PC-9 (cell line): ENCODE measurements around the gene CALU. TPM values are rescaled to one million over a fixed set of nuclear protein-coding genes. Genes with fewer than 3 reads are reported as not detected.

Experiments
- BruUV-seq: library from RNA; stranded (reverse); fragments of 400-500 nt; replicated peaks from 2 replicates; lab custom pipeline; 2021; lab: Mats Ljungman, UMichigan
- CTCF ChIA-PET: fragments of 300-600 bp; sonication (Branson Sonifier 250); formaldehyde crosslinking; loops from one replicate; lab custom pipeline; 2022; ENCODE audit warnings: antibody characterized with exemption; lab: Charles Lee
- POLR2A ChIA-PET: fragments of 300-600 bp; sonication (Branson Sonifier 250); formaldehyde crosslinking; loops from one replicate; lab custom pipeline; 2022; ENCODE audit warnings: antibody characterized with exemption; ENCODE audit not compliant: unreplicated experiment; lab: Charles Lee
- DNase-seq, 2 experiments: peaks; one replicate each; pipeline versions ENCODE4 v3.0.0 to v3.0.0-alpha.2; 2015 to 2022; ENCODE audit warnings: mixed read lengths in 1 of 2
- H2AFZ ChIP-seq: fragments of 200-600 bp; sonication (generic); 2 replicates; pipeline ENCODE4 v1.8.1; 2017; ENCODE audit warnings: antibody characterized with exemption
- H3F3A ChIP-seq: fragments of 200-600 bp; sonication (generic); 2 replicates; pipeline ENCODE4 v1.8.1; 2017; ENCODE audit warnings: antibody characterized with exemption, mild to moderate bottlenecking, low read depth; ENCODE audit not compliant: insufficient read depth
- H3K27ac ChIP-seq: fragments of 200-600 bp; sonication (generic); 2 replicates; pipeline ENCODE4 v1.6.1; 2016; ENCODE audit warnings: mixed run types
- H3K27me3 ChIP-seq: fragments of 200-600 bp; sonication (generic); 2 replicates; pipeline ENCODE4 v1.6.1; 2016; ENCODE audit warnings: low read depth, mixed run types; ENCODE audit not compliant: insufficient read depth
- H3K36me3 ChIP-seq: fragments of 200-600 bp; sonication (generic); 2 replicates; pipeline ENCODE4 v1.6.1; 2016; ENCODE audit warnings: low read depth, mixed run types
- H3K4me1 ChIP-seq: fragments of 200-600 bp; sonication (generic); replicated peaks from 2 replicates; pipeline ENCODE4 v1.6.1; 2016; ENCODE audit warnings: mixed run types; ENCODE audit not compliant: insufficient read depth
- H3K4me2 ChIP-seq: fragments of 200-600 bp; sonication (generic); 2 replicates; pipeline ENCODE4 v1.6.1; 2017; ENCODE audit warnings: mixed run types
- H3K4me3 ChIP-seq: fragments of 200-600 bp; sonication (generic); 2 replicates; pipeline ENCODE4 v1.6.1; 2016; ENCODE audit warnings: mixed run types
- H3K79me2 ChIP-seq: fragments of 200-600 bp; sonication (generic); 2 replicates; pipeline ENCODE4 v1.6.1; 2017; ENCODE audit warnings: low read depth, mixed run types
- H3K9me2 ChIP-seq: fragments of 200-600 bp; sonication (generic); 2 replicates; pipeline ENCODE4 v1.8.1; 2017; ENCODE audit warnings: mild to moderate bottlenecking; ENCODE audit not compliant: insufficient read depth
- H3K9me3 ChIP-seq: fragments of 200-600 bp; sonication (generic); 2 replicates; pipeline ENCODE4 v1.8.1; 2016; ENCODE audit warnings: low read depth; ENCODE audit not compliant: insufficient read depth
- H4K20me1 ChIP-seq: fragments of 200-600 bp; sonication (generic); 2 replicates; pipeline ENCODE4 v1.8.1; 2017; ENCODE audit not compliant: insufficient read depth
- CTCF ChIP-seq: fragments of 200-600 bp; sonication (generic); conservative IDR thresholded peaks from 2 replicates; pipeline ENCODE4 v1.6.1; 2017; ENCODE audit warnings: mixed run types, antibody characterized with exemption, mild to moderate bottlenecking, moderate library complexity
- EZH2 ChIP-seq: fragments of 200-600 bp; sonication (generic); IDR thresholded peaks from 2 replicates; pipeline ENCODE4 v1.8.0; 2017; ENCODE audit warnings: antibody characterized with exemption, low read depth
- intact Hi-C: fragments of 100-400 bp; cut with micrococcal nuclease; formaldehyde crosslinking; loops from one replicate; pipeline ENCODE4 v1.10.0; 2022; ENCODE audit not compliant: unreplicated experiment
- total RNA-seq: library from RNA; stranded (reverse); gene quantifications from 2 replicates; pipeline ENCODE4 v1.2.3, GENCODE V29; 2021

Gene CALU
- total RNA-seq, 1 experiment from 2014 or later: 152 TPM

GRCh38 chr7:128781126-128781525 is 42.0 kb downstream of the CALU start:
- Histone ChIP-seq H3K9me2 (no peaks in the 10 kb centered on the region), H3K4me1 (no peaks in the 10 kb centered on the region), H3K4me2 (no peak overlapping the region), H2AFZ (no peak overlapping the region), H4K20me1 (no peaks in the 10 kb centered on the region), H3K79me2 (no peaks in the 10 kb centered on the region), H3K36me3 (no peaks in the 10 kb centered on the region), H3F3A (0 out of 2 replicates have a peak, but pooled peaks cover 3% of the 10 kb centered on the region), H3K27ac (no peak overlapping the region), H3K27me3 (no peaks in the 10 kb centered on the region), H3K9me3 (no peaks in the 10 kb centered on the region; the same call in 1 of the 2 replicates), H3K4me3 (no peak overlapping the region)
- ChIA-PET CTCF (no interaction called here), POLR2A (no interaction called here)
- intact Hi-C loops: no loop called here
- no peak for TF ChIP-seq EZH2
- no peak for TF ChIP-seq CTCF
- DNase-seq: no peak
- no TSS peak for BruUV-seq

GRCh38 chr7:128781851-128782250 is 42.7 kb downstream of the CALU start:
- H3F3A ChIP-seq: 0 out of 2 replicates have a peak, but pooled peaks cover 3% of the 10 kb centered on the region
- H3K4me3 ChIP-seq: no peak overlapping the region
- no peak overlapping the region for H3K27ac ChIP-seq
- no peaks in the 10 kb centered on the region for H3K4me1 ChIP-seq
- no peaks in the 10 kb centered on the region for H3K36me3 ChIP-seq
- no peaks in the 10 kb centered on the region; the same call in 1 of the 2 replicates for H3K9me3 ChIP-seq
- ChIA-PET CTCF (no interaction called here), POLR2A (no interaction called here)
- intact Hi-C loops: no loop called here
- H2AFZ ChIP-seq: no peak overlapping the region
- H4K20me1 ChIP-seq: no peaks in the 10 kb centered on the region
- H3K27me3 ChIP-seq: no peaks in the 10 kb centered on the region
- DNase-seq: no peak
- no TSS peak for BruUV-seq
- no peaks in the 10 kb centered on the region for H3K79me2 ChIP-seq
- no peak for TF ChIP-seq EZH2
- no peak for TF ChIP-seq CTCF
- H3K9me2 ChIP-seq: no peaks in the 10 kb centered on the region
- no peak overlapping the region for H3K4me2 ChIP-seq

- H3K4me3 ChIP-seq: no peak overlapping the region
- BruUV-seq: no TSS peak
- H3K36me3 ChIP-seq: no peaks in the 10 kb centered on the region
- no peak overlapping the region for H3K4me2 ChIP-seq
- intact Hi-C loops: no loop called here
- no peaks in the 10 kb centered on the region for H3K9me3 ChIP-seq
- POLR2A ChIA-PET: no interaction called here
- H3F3A ChIP-seq: no peaks in the 10 kb centered on the region
- TF ChIP-seq EZH2 (no peak), CTCF (no peak)
- H3K27ac ChIP-seq: no peak overlapping the region
- no peak overlapping the region for H2AFZ ChIP-seq
- no peaks in the 10 kb centered on the region for H4K20me1 ChIP-seq
- H3K9me2 ChIP-seq: no peaks in the 10 kb centered on the region
- CTCF ChIA-PET: interaction anchor here (0.8 kb wide), 1 partner anchor 431 kb away, joined by 3 read pairs; no protein-coding TSS in a partner anchor
- H3K27me3 ChIP-seq: no peaks in the 10 kb centered on the region
- H3K79me2 ChIP-seq: no peaks in the 10 kb centered on the region
- no peaks in the 10 kb centered on the region for H3K4me1 ChIP-seq
- peak in 1 of 2 experiments; percentile 32 for DNase-seq
Measured at GRCh38 chr7:128783143-128783861, 44.1 kb downstream of the CALU start.
